ENCODE measurements around the gene USP34. TPM values are rescaled to one million over a fixed set of nuclear protein-coding genes. Genes with fewer than 3 reads are reported as not detected.

Gene USP34
- total and polyA plus RNA-seq, 9 of the 15 experiments (the other 6 are each of a cell fraction or from before 2014, with no cell fraction given) = 19.8 to 108 (median 67.8) TPM

DNA sequence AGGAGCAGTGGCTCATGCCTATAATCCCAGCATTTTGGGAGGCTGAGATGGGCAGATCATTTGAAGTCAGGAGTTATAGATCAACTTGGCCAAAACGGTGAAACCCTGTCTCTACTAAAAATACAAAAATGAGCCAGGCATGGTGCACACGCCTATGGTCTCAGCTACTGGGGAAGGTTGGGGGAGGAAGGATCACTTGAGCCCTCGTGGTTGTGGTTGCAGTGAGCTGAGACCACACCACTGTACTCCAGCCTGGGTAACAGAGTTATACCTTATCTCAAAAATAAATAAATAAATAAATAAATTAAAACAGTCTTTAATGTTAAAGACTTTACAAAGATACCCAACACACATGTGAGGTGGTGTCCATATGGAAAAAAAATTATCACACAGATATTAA is 174.9 kb downstream of the USP34 start (continued):
- TF ChIP-seq TOE1 (IDR thresholded peaks at IDR 0.05; ENCODE audit: borderline replicate concordance) (no peak), TOE1 (CRISPR knock-in tag; IDR thresholded peaks at IDR 0.05; ENCODE audit: borderline replicate concordance, low read depth) (no peak), FOXA1 (IDR thresholded peaks at IDR 0.05; ENCODE audit: borderline replicate concordance) (no peak), SIX5 (IDR thresholded peaks at IDR 0.05; ENCODE audit: borderline replicate concordance in 1 of 2, insufficient read depth in 1 of 2, low read depth in 1 of 2, low read length in 2 of 2) (no peak), RHOXF2B (CRISPR knock-in tag; conservative IDR thresholded peaks at IDR 0.05) (no peak)

- TF ChIP-seq ESRRB (CRISPR knock-in tag; IDR thresholded peaks at IDR 0.05; ENCODE audit: borderline replicate concordance) (no peak), FOS (IDR thresholded peaks at IDR 0.05; ENCODE audit: extremely low read depth, insufficient read length) (no peak), SMC3 (conservative IDR thresholded peaks at IDR 0.05; ENCODE audit: insufficient read depth, low read depth, low read length) (no peak), BCL6 (CRISPR knock-in tag; IDR thresholded peaks at IDR 0.05) (no peak)
- H3K9me1 ChIP-seq (ENCODE audit: control insufficient read depth, insufficient read depth, low read length) = no peaks in the 10 kb centered on the region
- H4K20me1 ChIP-seq (replicated peaks; ENCODE audit: control insufficient read depth, insufficient read depth, low read length) = no peaks in the 10 kb centered on the region
- DNase-seq (ENCODE audit: extremely low read depth in 1 of 4, low spot score in 3 of 4) (no peak), FAIRE-seq (no peak), ATAC-seq (no peak)
- no peak overlapping the region for H3K27ac ChIP-seq (ENCODE audit: extremely low read depth, low read depth, low read length)
- H3K4me2 ChIP-seq (ENCODE audit: insufficient read depth, low read length) = no peak overlapping the region
- H3K36me3 ChIP-seq (ENCODE audit: control insufficient read depth, insufficient read depth, low read length) = peaks cover 65% of the 10 kb centered on the region; the same call in 2 of the 3 replicates
- peaks cover 4% of the 10 kb centered on the region; the same call in 1 of the 3 replicates for H3K79me2 ChIP-seq (ENCODE audit: control insufficient read depth, insufficient read depth, low read length)
- H3K9me3 ChIP-seq (replicated peaks; ENCODE audit: control insufficient read depth, insufficient read depth, low read depth, low read length) = no peaks in the 10 kb centered on the region
- H3K4me3 ChIP-seq = no peak overlapping the region
- ChIA-PET POLR2A (interaction anchor here (2.3 kb wide), 1 partner anchor 10 kb away, joined by 5 read pairs; no protein-coding TSS in a partner anchor), CTCF (ENCODE audit: low intra/inter-chr PET ratio) (no interaction called here)
- intact Hi-C loops (cut with micrococcal nuclease) (no loop called here), in situ Hi-C loops (cut with MboI) (no loop called here)
- H3K4me1 ChIP-seq (replicated peaks in 1 of 2; ENCODE audit: control insufficient read depth in 2 of 2, insufficient read depth in 2 of 2, low read length in 2 of 2) = peaks cover 3 to 17% of the 10 kb centered on the region in 2 experiments; a peak in 3 of 5 replicates
- H3K27me3 ChIP-seq (ENCODE audit: control insufficient read depth in 2 of 2, insufficient read depth in 2 of 2, low read length in 2 of 2) = no peaks in the 10 kb centered on the region
- no peak overlapping the region for H2AFZ ChIP-seq (ENCODE audit: low read depth, low read length)
- 67% methylated on average over 5 of the region's 5 CpGs for WGBS (ENCODE audit: insufficient coverage, low coverage, missing lambda C conversion rate)
- H3K9ac ChIP-seq (ENCODE audit: insufficient read depth in 1 of 2, low read depth in 2 of 2, low read length in 2 of 2) = no peak overlapping the region
- BruUV-seq (replicated peaks) = no TSS peak
Measured at GRCh38 chr2:61291851-61292575, 178.9 kb downstream of the USP34 start.

All from K562 (cell line).